IMR-90 (cell line): Measurements from ENCODE around the gene AGPS. TPM values are rescaled to one million over a fixed set of nuclear protein-coding genes. Genes with fewer than 3 reads are reported as not detected.

Experiments used
- ATAC-seq: fragments of 200-7000 bp; cut with Tn5 transposase; 2 replicates; pipeline ENCODE4 v1.9.1; 2020; ENCODE audit warnings: low read depth, mild to moderate bottlenecking, moderate library complexity
- BruUV-seq: library from RNA; stranded (reverse); fragments of 400-500 nt; replicated peaks from 2 replicates; lab custom pipeline; 2021; lab: Mats Ljungman, UMichigan
- CTCF ChIA-PET: fragments of 300-600 bp; formaldehyde crosslinking; extraction: SDS; loops from one replicate; lab custom pipeline; 2021; ENCODE audit warnings: antibody characterized with exemption; lab: Yijun Ruan, JAX
- POLR2A ChIA-PET: fragments of 300-600 bp; sonication (Branson Sonifier 250); formaldehyde crosslinking; loops from one replicate; lab custom pipeline; 2022; ENCODE audit warnings: antibody characterized with exemption; ENCODE audit not compliant: unreplicated experiment; lab: Charles Lee
- DNase-seq: peaks from one replicate; pipeline ENCODE4 v3.0.0; 2013
- H2AFZ ChIP-seq: replicated peaks from 2 replicates; pipeline ENCODE3; 2013; ENCODE audit warnings: low read length, mild to moderate bottlenecking; ENCODE audit not compliant: poor library complexity
- H2AK5ac ChIP-seq: 2 replicates; pipeline ENCODE4 v1.6.1; 2013; ENCODE audit warnings: low read depth, low read length, inconsistent platforms
- H2AK9ac ChIP-seq: replicated peaks from 2 replicates; pipeline ENCODE3; 2013; ENCODE audit warnings: mild to moderate bottlenecking, low read depth, low read length, moderate library complexity; ENCODE audit not compliant: poor library complexity
- H2BK120ac ChIP-seq: 2 replicates; pipeline ENCODE4 v1.6.1; 2013; ENCODE audit warnings: low read depth, low read length, inconsistent platforms
- H2BK15ac ChIP-seq: 3 replicates; pipeline ENCODE4 v1.6.1; 2013; ENCODE audit warnings: low read depth, low read length, inconsistent platforms
- H2BK20ac ChIP-seq: 2 replicates; pipeline ENCODE4 v1.6.1; 2013; ENCODE audit warnings: low read depth, mild to moderate bottlenecking, inconsistent platforms, low read length, moderate library complexity
- H2BK5ac ChIP-seq: 2 replicates; pipeline ENCODE4 v1.6.1; 2013; ENCODE audit warnings: mild to moderate bottlenecking, low read depth, low read length, inconsistent platforms; ENCODE audit not compliant: poor library complexity, severe bottlenecking
- H3K14ac ChIP-seq: replicated peaks from 2 replicates; pipeline ENCODE4 v1.6.1; 2013; ENCODE audit warnings: low read depth, low read length, inconsistent platforms
- H3K18ac ChIP-seq: 2 replicates; pipeline ENCODE4 v1.6.1; 2013; ENCODE audit warnings: low read depth, low read length, control low read depth
- H3K23ac ChIP-seq: 2 replicates; pipeline ENCODE4 v1.6.1; 2013; ENCODE audit warnings: low read depth, low read length, inconsistent platforms
- H3K27ac ChIP-seq: 2 replicates; pipeline ENCODE4 v1.5.1; 2013; ENCODE audit warnings: mild to moderate bottlenecking, control low read depth, low read length; ENCODE audit not compliant: insufficient read depth
- H3K27me3 ChIP-seq: 2 replicates; pipeline ENCODE4 v1.6.1; 2013; ENCODE audit warnings: low read length; ENCODE audit not compliant: control insufficient read depth, insufficient read depth
- H3K36me3 ChIP-seq: 2 replicates; pipeline ENCODE4 v1.6.1; 2013; ENCODE audit warnings: low read length, mixed read lengths; ENCODE audit not compliant: control insufficient read depth, insufficient read depth
- H3K4ac ChIP-seq: 2 replicates; pipeline ENCODE4 v1.6.1; 2013; ENCODE audit warnings: low read depth, low read length, inconsistent platforms
- H3K4me1 ChIP-seq: 2 replicates; pipeline ENCODE4 v1.6.1; 2013; ENCODE audit warnings: low read length, mixed read lengths; ENCODE audit not compliant: control insufficient read depth, insufficient read depth
- H3K4me2 ChIP-seq: 2 replicates; pipeline ENCODE4 v1.6.1; 2013; ENCODE audit warnings: low read depth, mild to moderate bottlenecking, control low read depth, low read length, moderate library complexity
- H3K4me3 ChIP-seq: 2 replicates; pipeline ENCODE4 v1.5.1; 2013; ENCODE audit warnings: low read depth, mild to moderate bottlenecking, control low read depth, low read length, moderate library complexity; ENCODE audit not compliant: insufficient read depth
- H3K56ac ChIP-seq: 2 replicates; pipeline ENCODE4 v1.6.1; 2013; ENCODE audit warnings: low read length, inconsistent platforms; ENCODE audit not compliant: insufficient read depth; ENCODE audit errors: extremely low read depth
- H3K79me1 ChIP-seq, 2 experiments: 2 replicates each; pipeline ENCODE4 v1.6.1; 2013; ENCODE audit warnings: low read length in 2 of 2, inconsistent platforms in 1 of 2, low read depth in 1 of 2
- H3K9ac ChIP-seq: 2 replicates; pipeline ENCODE4 v1.6.1; 2013; ENCODE audit warnings: low read depth, low read length, control low read depth
- H3K9me1 ChIP-seq: 2 replicates; pipeline ENCODE4 v1.6.1; 2013; ENCODE audit warnings: low read length, inconsistent platforms; ENCODE audit not compliant: insufficient read depth
- H3K9me3 ChIP-seq: 2 replicates; pipeline ENCODE4 v1.6.1; 2013; ENCODE audit warnings: low read length; ENCODE audit not compliant: control insufficient read depth, insufficient read depth
- H4K20me1 ChIP-seq: 2 replicates; pipeline ENCODE4 v1.6.1; 2013; ENCODE audit warnings: low read length, inconsistent platforms; ENCODE audit not compliant: insufficient read depth
- H4K5ac ChIP-seq: 2 replicates; pipeline ENCODE4 v1.6.1; 2013; ENCODE audit warnings: mild to moderate bottlenecking, low read depth, low read length, control low read depth
- H4K8ac ChIP-seq, 2 experiments: 2 replicates each; pipeline ENCODE4 v1.6.1; 2013; ENCODE audit warnings: low read depth in 2 of 2, low read length in 2 of 2, control low read depth in 1 of 2, inconsistent platforms in 1 of 2
- H4K91ac ChIP-seq: 2 replicates; pipeline ENCODE4 v1.6.1; 2013; ENCODE audit warnings: low read depth, low read length, inconsistent platforms; ENCODE audit not compliant: insufficient read depth
- CHD1 ChIP-seq: IDR thresholded peaks from 2 replicates; pipeline ENCODE4 v1.6.1; 2012; ENCODE audit warnings: low read depth, low read length, improper control_type of control experiment
- CTCF ChIP-seq: conservative IDR thresholded peaks from 2 replicates; pipeline ENCODE4 v1.5.1; 2012; ENCODE audit warnings: mild to moderate bottlenecking, low read depth, low read length, improper control_type of control experiment
- ELK1 ChIP-seq: fragments of 150-350 bp; IDR thresholded peaks from 2 replicates; pipeline ENCODE4 v1.6.1; 2016; ENCODE audit warnings: low read depth, mild to moderate bottlenecking, low read length, moderate library complexity, borderline replicate concordance
- MAFK ChIP-seq: IDR thresholded peaks from 2 replicates; pipeline ENCODE4 v1.6.1; 2012; ENCODE audit warnings: low read depth, low read length, improper control_type of control experiment
- WGBS, 2 experiments: methylation state at CpG; one replicate each; pipeline versions ENCODE4 v1.1.5 to v1.1.7; 2013; ENCODE audit warnings: missing lambda C conversion rate in 2 of 2; ENCODE audit not compliant: insufficient read length in 1 of 2; ENCODE audit errors: extremely low coverage in 2 of 2; 5-methylcytosine and 5-hydroxymethylcytosine counted together
- dilution Hi-C: fragments of 300-500 bp; cut with HindIII; formaldehyde crosslinking; loops from one replicate; pipeline ENCODE4 v1.14.3; 2018; ENCODE audit warnings: low sequenced_read_pairs; ENCODE audit not compliant: unreplicated experiment
- in situ Hi-C: fragments of 300-500 bp; cut with MboI; formaldehyde crosslinking; loops from 3 replicates; pipeline ENCODE4 v1.14.3; 2019; ENCODE audit warnings: low sequenced_read_pairs, inconsistent platforms, mixed read lengths
- intact Hi-C: fragments of 100-400 bp; cut with micrococcal nuclease; formaldehyde crosslinking; loops from 2 replicates; pipeline ENCODE4 v1.10.0; 2022
- polyA plus RNA-seq, 3 experiments: library from polyadenylated mRNA; depleted of rRNA; stranded (reverse); fragments of >200 nt; gene quantifications; 2 replicates each; pipeline ENCODE4 v1.2.3, GENCODE V29; 2012; ENCODE audit warnings: low replicate concordance in 1 of 3
- total RNA-seq: library from RNA; depleted of rRNA; stranded (reverse); fragments of >200 nt; gene quantifications from 2 replicates; pipeline ENCODE4 v1.2.3, GENCODE V29; 2012

AGPS gene
- total and polyA plus RNA-seq, 2 of the 4 experiments (the other 2 are of a cell fraction) = 6.6 to 18.6 TPM

DNA sequence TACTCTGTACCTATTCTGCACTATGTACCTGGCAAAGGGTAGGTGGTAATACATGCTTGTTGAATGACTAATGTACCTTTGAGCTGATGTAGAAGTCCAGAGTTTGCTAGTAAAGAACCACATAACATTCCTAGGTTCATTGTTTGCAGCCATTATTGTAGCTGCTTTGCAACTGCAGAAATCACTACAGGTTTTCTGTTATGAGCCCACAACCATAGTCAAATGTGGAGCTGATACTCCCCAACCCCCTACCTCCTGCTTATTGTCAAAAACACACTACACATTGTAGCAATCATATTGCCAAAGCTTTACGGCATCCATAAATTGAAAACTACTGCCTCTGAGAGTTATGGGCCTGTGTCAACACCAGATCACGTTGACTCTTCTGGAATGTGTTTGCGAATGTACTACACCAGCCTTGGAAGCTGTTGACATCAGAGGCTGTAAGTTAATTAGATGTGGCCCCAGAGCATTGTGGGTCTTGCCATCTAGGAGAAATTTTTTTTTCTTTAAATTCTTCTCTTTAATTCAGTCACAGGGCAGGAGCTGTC is 187.0 kb downstream of the AGPS start:
- no peak overlapping the region for H4K91ac ChIP-seq
- no peak for ATAC-seq
- dilution Hi-C loops = no loop called here

More for the DNA sequence above, 187.0 kb downstream of the AGPS start:
- no peak overlapping the region for H3K4me3 ChIP-seq
- H4K5ac ChIP-seq = no peak overlapping the region
- no peak overlapping the region for H2BK5ac ChIP-seq
- WGBS, 2 experiments = 30% methylated on average over 2 of the region's 3 CpGs; no CpG with 5 or more reads in 1 of the 2 experiments
- H3K27ac ChIP-seq = no peak overlapping the region
- no peaks in the 10 kb centered on the region for H3K9me1 ChIP-seq
- in situ Hi-C loops = no loop called here
- no peaks in the 10 kb centered on the region for H4K20me1 ChIP-seq
- no peak overlapping the region for H2BK20ac ChIP-seq
- no peak overlapping the region for H3K56ac ChIP-seq
- TF ChIP-seq ELK1 = no peak
- TF ChIP-seq MAFK = no peak
- no peak for TF ChIP-seq CHD1
- no peak for TF ChIP-seq CTCF
- no peak overlapping the region for H3K4ac ChIP-seq
- no peak overlapping the region for H4K8ac ChIP-seq
- H3K79me1 ChIP-seq = no peaks in the 10 kb centered on the region
- H2AK9ac ChIP-seq = no peak overlapping the region
- no peaks in the 10 kb centered on the region for H3K36me3 ChIP-seq
- no peak overlapping the region for H3K4me2 ChIP-seq
- no peak for DNase-seq
- H3K9me3 ChIP-seq = no peaks in the 10 kb centered on the region
- H2BK15ac ChIP-seq = no peak overlapping the region
- no peak overlapping the region for H3K14ac ChIP-seq
- H2AFZ ChIP-seq = no peak overlapping the region
- H2BK120ac ChIP-seq = no peak overlapping the region
- no peak overlapping the region for H2AK5ac ChIP-seq
- H3K18ac ChIP-seq = no peak overlapping the region
- ChIA-PET CTCF (interaction anchor here (1.6 kb wide), 1 partner anchor 12 kb away, joined by 3 read pairs; no protein-coding TSS in a partner anchor), POLR2A (no interaction called here)
- intact Hi-C loops = no loop called here
- no peaks in the 10 kb centered on the region for H3K4me1 ChIP-seq
- peaks cover 2% of the 10 kb centered on the region; the same call in 1 of the 2 replicates for H3K27me3 ChIP-seq
- no peak overlapping the region for H3K23ac ChIP-seq
- H3K9ac ChIP-seq = no peak overlapping the region
- no TSS peak for BruUV-seq
